ENCODE data around the gene SMC5. TPM values are rescaled to one million over a fixed set of nuclear protein-coding genes. Genes with fewer than 3 reads are reported as not detected.
"Not testable (repeated sequence)": the region's sequence is repeated elsewhere in the genome, so short reads cannot be mapped to it uniquely, and the experiment has no call there.

SMC5 gene
- total RNA-seq, 1 donor, result 30.1 TPM

DNA sequence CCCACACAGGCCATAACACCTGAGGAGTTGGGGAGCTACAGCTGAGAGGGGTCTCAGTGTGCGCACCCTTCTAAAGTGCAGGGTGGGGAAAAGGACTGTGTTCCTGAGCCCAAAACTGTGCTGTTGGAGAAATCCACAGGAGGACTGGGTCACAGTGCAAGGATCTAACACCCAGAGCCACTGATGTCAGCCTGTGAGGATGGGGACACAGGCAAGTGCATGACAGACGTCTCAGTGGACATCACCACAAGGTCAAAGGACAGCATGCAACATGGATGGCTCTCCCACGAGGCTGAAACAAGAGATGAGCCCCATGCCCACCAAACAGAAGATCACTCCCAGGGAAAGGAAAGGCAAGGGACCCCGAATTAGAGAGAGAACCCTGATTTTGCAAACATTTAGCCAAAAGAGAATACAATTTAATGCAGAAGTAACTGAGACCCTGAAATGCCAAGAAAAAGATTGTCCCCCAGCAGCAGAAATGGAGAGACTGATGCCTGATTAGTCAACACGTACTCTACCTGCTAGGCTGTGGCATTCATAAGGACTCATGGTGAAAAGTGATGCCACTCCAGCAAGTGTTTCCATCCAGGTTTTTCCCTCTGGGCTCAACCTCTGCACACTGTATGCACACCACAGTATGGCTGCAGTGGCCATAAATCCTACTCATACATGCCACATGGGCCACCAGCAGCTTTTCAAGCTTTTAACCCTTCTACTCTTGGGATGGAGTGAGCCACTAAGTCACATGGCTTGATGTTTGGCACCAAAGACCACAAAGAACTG, 141.5 kb downstream of the SMC5 start:
- Histone ChIP-seq H3K4me1 (ENCODE audit: insufficient read depth, low read length) (peaks cover 53% of the 10 kb centered on the region), H3K9me3 (ENCODE audit: low read depth, low read length) (no peaks in the 10 kb centered on the region), H3K4me3 (ENCODE audit: low read length) (no peak overlapping the region), H3K27me3 (ENCODE audit: insufficient read depth, low read length) (no peaks in the 10 kb centered on the region)

DNA sequence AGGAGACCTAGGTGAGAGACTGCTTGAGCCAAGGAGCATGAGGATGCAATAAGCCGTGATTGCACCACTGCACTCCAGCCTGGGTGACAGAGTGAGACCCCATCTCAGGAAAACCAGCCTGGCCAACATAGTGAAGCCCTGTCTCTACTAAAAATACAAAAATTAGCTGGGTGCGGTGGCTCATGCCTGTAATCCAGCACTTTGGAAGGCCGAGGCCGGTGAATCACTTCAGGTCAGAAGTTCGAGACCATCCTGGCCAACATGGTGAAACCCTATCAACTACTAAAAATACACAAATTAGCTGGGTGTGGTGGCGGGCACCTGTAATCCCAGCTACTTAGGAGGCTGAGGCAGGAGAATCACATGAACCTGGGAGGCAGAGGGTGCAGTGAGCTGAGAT, 142.5 kb downstream of the SMC5 start:
- not testable (repeated sequence) for H3K4me3 ChIP-seq (ENCODE audit: low read length); H3K27me3 ChIP-seq (ENCODE audit: insufficient read depth, low read length); H3K9me3 ChIP-seq (ENCODE audit: low read depth, low read length)
- peaks cover 60% of the 10 kb centered on the region for H3K4me1 ChIP-seq (ENCODE audit: insufficient read depth, low read length)

DNA sequence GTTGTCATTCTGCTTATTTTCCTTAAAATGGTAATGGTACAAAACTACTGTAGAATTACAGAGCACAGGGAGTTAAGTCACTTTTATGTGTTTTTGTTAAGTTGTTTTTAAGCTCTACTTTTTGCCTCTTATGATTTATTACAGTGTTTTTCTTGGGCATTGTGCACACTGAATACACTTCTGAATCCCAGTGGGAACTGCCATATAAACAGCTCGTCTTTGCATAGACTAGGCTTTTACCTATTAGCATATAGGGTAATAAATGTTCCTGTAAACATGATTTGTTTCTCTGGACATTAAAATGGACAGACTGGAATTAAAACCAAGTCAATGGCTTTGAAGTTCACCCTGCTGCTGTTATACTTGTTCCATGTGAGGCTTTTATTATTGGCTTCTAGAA, 143.4 kb downstream of the SMC5 start:
- Histone ChIP-seq H3K27me3 (ENCODE audit: insufficient read depth, low read length) (no peaks in the 10 kb centered on the region), H3K4me1 (ENCODE audit: insufficient read depth, low read length) (peaks cover 63% of the 10 kb centered on the region), H3K4me3 (ENCODE audit: low read length) (no peak overlapping the region)

GRCh38 chr9:70403166-70403565, 144.4 kb downstream of the SMC5 start:
- H3K9me3 ChIP-seq (ENCODE audit: low read depth, low read length), result no peaks in the 10 kb centered on the region
- no peak overlapping the region for H3K4me3 ChIP-seq (ENCODE audit: low read length)
- H3K27me3 ChIP-seq (ENCODE audit: insufficient read depth, low read length), result no peaks in the 10 kb centered on the region
- H3K4me1 ChIP-seq (ENCODE audit: insufficient read depth, low read length), result peaks cover 63% of the 10 kb centered on the region

More for the DNA sequence above, 143.4 kb downstream of the SMC5 start:
- no peaks in the 10 kb centered on the region for H3K9me3 ChIP-seq (ENCODE audit: low read depth, low read length)

DNA sequence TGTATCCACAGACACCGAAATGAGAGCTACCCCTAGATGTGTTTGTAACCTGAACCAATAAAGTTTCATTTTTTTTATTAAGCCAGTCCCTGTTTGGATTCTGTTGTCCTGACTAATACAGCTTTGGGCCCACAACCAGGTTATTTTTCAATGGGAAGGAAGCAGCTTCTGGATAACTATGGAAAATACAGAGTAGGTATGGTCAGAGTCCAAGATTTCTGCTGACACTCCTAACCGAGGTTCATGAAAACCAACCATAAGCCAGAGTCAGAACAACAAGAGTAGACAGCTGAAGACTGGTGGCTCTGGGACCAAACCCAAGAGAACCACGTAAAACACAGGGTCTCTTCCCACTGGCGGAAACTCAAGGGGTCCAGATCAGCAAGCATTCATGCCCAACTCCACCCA, 144.8 kb downstream of the SMC5 start:
- Histone ChIP-seq H3K4me1 (ENCODE audit: insufficient read depth, low read length) (peaks cover 63% of the 10 kb centered on the region), H3K9me3 (ENCODE audit: low read depth, low read length) (no peaks in the 10 kb centered on the region), H3K27me3 (ENCODE audit: insufficient read depth, low read length) (no peaks in the 10 kb centered on the region), H3K4me3 (ENCODE audit: low read length) (no peak overlapping the region)

GRCh38 chr9:70404261-70404660, 145.5 kb downstream of the SMC5 start:
- H3K27me3 ChIP-seq (ENCODE audit: insufficient read depth, low read length), result no peaks in the 10 kb centered on the region
- no peak overlapping the region for H3K4me3 ChIP-seq (ENCODE audit: low read length)
- no peaks in the 10 kb centered on the region for H3K9me3 ChIP-seq (ENCODE audit: low read depth, low read length)
- peaks cover 57% of the 10 kb centered on the region for H3K4me1 ChIP-seq (ENCODE audit: insufficient read depth, low read length)

Other genes starting within 250 kb of the SMC5 start
- 0.10 TPM for gene MAMDC2, start 215.1 kb upstream of the SMC5 start, total RNA-seq
- 118 TPM for gene KLF9, start 155.7 kb downstream of the SMC5 start, total RNA-seq

All from mononuclear cell (primary cell).